ENCODE results near the gene KLRC3. TPM values are rescaled to one million over a fixed set of nuclear protein-coding genes. Genes with fewer than 3 reads are reported as not detected.
A peak's percentile ranks its signal among the peaks of the same experiment; 100 is the strongest.
"Not testable (repeated sequence)": the region's sequence is repeated elsewhere in the genome, so short reads cannot be mapped to it uniquely, and the experiment has no call there.

Gene KLRC3
- total and polyA plus RNA-seq, 4 donors: 0.22 to 2.6 (median 0.44) TPM; not detected in 1

- Histone ChIP-seq H3K4me3 (no peak overlapping the region), H3K9ac (ENCODE audit: insufficient read depth in 1 of 2, low read length in 2 of 2) (no peak overlapping the region), H3K36me3 (ENCODE audit: control insufficient read depth in 4 of 4, insufficient read depth in 4 of 4, low read length in 4 of 4) (no peaks in the 10 kb centered on the region), H3K4me1 (ENCODE audit: control insufficient read depth in 5 of 5, insufficient read depth in 5 of 5, low read length in 5 of 5) (peaks cover 0 to 2% (median 0%) of the 10 kb centered on the region in 5 donors), H3K27me3 (ENCODE audit: control insufficient read depth in 3 of 3, insufficient read depth in 3 of 3, low read length in 2 of 3) (no peaks in the 10 kb centered on the region), H3K27ac (ENCODE audit: low read depth in 1 of 2, low read length in 1 of 2) (no peak overlapping the region), H3K9me3 (ENCODE audit: control insufficient read depth in 4 of 4, insufficient read depth in 3 of 4, low read length in 3 of 4) (no peaks in the 10 kb centered on the region)
- WGBS, 2 donors: 74 to 84% methylated on average over 9 of the region's 9 CpGs
- ATAC-seq (ENCODE audit: insufficient read depth, low FRiP score) (no peak), DNase-seq (peak in 2 of 3 donors; percentile 64 to 72)
- TF ChIP-seq, protein P1, sequence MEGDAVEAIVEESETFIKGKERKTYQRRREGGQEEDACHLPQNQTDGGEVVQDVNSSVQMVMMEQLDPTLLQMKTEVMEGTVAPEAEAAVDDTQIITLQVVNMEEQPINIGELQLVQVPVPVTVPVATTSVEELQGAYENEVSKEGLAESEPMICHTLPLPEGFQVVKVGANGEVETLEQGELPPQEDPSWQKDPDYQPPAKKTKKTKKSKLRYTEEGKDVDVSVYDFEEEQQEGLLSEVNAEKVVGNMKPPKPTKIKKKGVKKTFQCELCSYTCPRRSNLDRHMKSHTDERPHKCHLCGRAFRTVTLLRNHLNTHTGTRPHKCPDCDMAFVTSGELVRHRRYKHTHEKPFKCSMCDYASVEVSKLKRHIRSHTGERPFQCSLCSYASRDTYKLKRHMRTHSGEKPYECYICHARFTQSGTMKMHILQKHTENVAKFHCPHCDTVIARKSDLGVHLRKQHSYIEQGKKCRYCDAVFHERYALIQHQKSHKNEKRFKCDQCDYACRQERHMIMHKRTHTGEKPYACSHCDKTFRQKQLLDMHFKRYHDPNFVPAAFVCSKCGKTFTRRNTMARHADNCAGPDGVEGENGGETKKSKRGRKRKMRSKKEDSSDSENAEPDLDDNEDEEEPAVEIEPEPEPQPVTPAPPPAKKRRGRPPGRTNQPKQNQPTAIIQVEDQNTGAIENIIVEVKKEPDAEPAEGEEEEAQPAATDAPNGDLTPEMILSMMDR (IDR thresholded peaks at IDR 0.05; ENCODE audit: control extremely low read depth, extremely low read depth): no peak
Measured at GRCh38 chr12:10388624-10389413, 31.6 kb downstream of the KLRC3 start.

- not testable (repeated sequence) for DNase-seq; H3K9me3 ChIP-seq (ENCODE audit: control insufficient read depth in 4 of 4, insufficient read depth in 3 of 4, low read length in 3 of 4); H3K36me3 ChIP-seq (ENCODE audit: control insufficient read depth in 4 of 4, insufficient read depth in 4 of 4, low read length in 4 of 4); H3K27ac ChIP-seq (ENCODE audit: low read depth in 1 of 2, low read length in 1 of 2); H3K4me1 ChIP-seq (ENCODE audit: control insufficient read depth in 5 of 5, insufficient read depth in 5 of 5, low read length in 5 of 5); H3K9ac ChIP-seq (ENCODE audit: insufficient read depth in 1 of 2, low read length in 2 of 2); H3K4me3 ChIP-seq; H3K27me3 ChIP-seq (ENCODE audit: control insufficient read depth in 3 of 3, insufficient read depth in 3 of 3, low read length in 2 of 3); ATAC-seq (ENCODE audit: insufficient read depth, low FRiP score)
- 90% methylated on average over 6 of the region's 6 CpGs for WGBS, 2 donors
Measured at GRCh38 chr12:10387498-10387897, 32.9 kb downstream of the KLRC3 start.

GRCh38 chr12:10386857-10387256, 33.5 kb downstream of the KLRC3 start:
- H3K4me1 ChIP-seq (ENCODE audit: control insufficient read depth in 5 of 5, insufficient read depth in 5 of 5, low read length in 5 of 5): no peaks in the 10 kb centered on the region
- no peaks in the 10 kb centered on the region for H3K27me3 ChIP-seq (ENCODE audit: control insufficient read depth in 3 of 3, insufficient read depth in 3 of 3, low read length in 2 of 3)
- H3K36me3 ChIP-seq (ENCODE audit: control insufficient read depth in 4 of 4, insufficient read depth in 4 of 4, low read length in 4 of 4): no peaks in the 10 kb centered on the region
- TF ChIP-seq, protein P1 (IDR thresholded peaks at IDR 0.05; ENCODE audit: control extremely low read depth, extremely low read depth): no peak
- no peak overlapping the region for H3K4me3 ChIP-seq
- ATAC-seq (ENCODE audit: insufficient read depth, low FRiP score) (no peak), DNase-seq (no peak)
- no peak overlapping the region for H3K27ac ChIP-seq (ENCODE audit: low read depth in 1 of 2, low read length in 1 of 2)
- no peaks in the 10 kb centered on the region for H3K9me3 ChIP-seq (ENCODE audit: control insufficient read depth in 4 of 4, insufficient read depth in 3 of 4, low read length in 3 of 4)
- H3K9ac ChIP-seq (ENCODE audit: insufficient read depth in 1 of 2, low read length in 2 of 2): no peak overlapping the region
- 65 to 75% methylated on average over 1 of the region's 1 CpG for WGBS, 2 donors

DNA sequence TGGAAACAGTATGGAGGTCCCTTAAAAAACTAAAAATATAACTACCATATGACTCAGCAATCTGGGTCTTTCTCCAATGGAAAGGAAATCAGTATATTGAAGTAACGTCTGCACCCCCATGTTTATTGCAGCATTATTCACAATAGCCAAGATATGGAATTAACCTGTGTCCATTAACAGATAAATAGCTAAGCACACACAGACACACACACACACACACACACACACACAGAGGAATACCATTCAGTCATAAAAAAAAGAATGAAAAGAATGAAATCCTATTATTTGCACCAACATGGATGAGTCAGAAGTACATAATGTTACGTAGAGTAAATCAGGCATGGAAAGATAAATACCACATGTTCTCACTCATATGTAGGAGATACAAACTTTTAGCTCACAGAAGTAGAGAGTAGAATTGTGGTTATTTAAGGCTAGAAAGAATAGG, 35.2 kb downstream of the KLRC3 start:
- no peak overlapping the region for H3K9ac ChIP-seq (ENCODE audit: insufficient read depth in 1 of 2, low read length in 2 of 2)
- 62 to 67% methylated on average over 2 of the region's 2 CpGs for WGBS, 2 donors
- TF ChIP-seq, protein P1 (IDR thresholded peaks at IDR 0.05; ENCODE audit: control extremely low read depth, extremely low read depth): no peak
- no peak overlapping the region for H3K27ac ChIP-seq (ENCODE audit: low read depth in 1 of 2, low read length in 1 of 2)
- H3K27me3 ChIP-seq (ENCODE audit: control insufficient read depth in 3 of 3, insufficient read depth in 3 of 3, low read length in 2 of 3): no peaks in the 10 kb centered on the region
- no peaks in the 10 kb centered on the region for H3K9me3 ChIP-seq (ENCODE audit: control insufficient read depth in 4 of 4, insufficient read depth in 3 of 4, low read length in 3 of 4)
- H3K4me1 ChIP-seq (ENCODE audit: control insufficient read depth in 5 of 5, insufficient read depth in 5 of 5, low read length in 5 of 5): no peaks in the 10 kb centered on the region
- no peak overlapping the region for H3K4me3 ChIP-seq
- H3K36me3 ChIP-seq (ENCODE audit: control insufficient read depth in 4 of 4, insufficient read depth in 4 of 4, low read length in 4 of 4): no peaks in the 10 kb centered on the region
- DNase-seq: no peak
- ATAC-seq (ENCODE audit: insufficient read depth, low FRiP score): no peak

Data from lung (tissue), 12 donors.